Fibroblast of lung (primary cell): ENCODE results near the gene CPN1.

ENCODE experiments used
- CTCF ChIP-seq, 2 donors: IDR thresholded peaks in 1 of 2; conservative IDR thresholded peaks in 1 of 2; 1 replicate in 1 of 2; 2 replicates in 1 of 2; pipeline ENCODE4 v1.5.1; 2011 to 2012; ENCODE audit warnings: low read length in 2 of 2, control low read depth in 1 of 2, inconsistent platforms in 1 of 2, low read depth in 1 of 2, mild to moderate bottlenecking in 1 of 2
- EZH2 ChIP-seq: IDR thresholded peaks from 2 replicates; pipeline ENCODE4 v1.5.1; 2012; ENCODE audit warnings: low read length, control low read depth, mild to moderate bottlenecking; ENCODE audit errors: missing control alignments

DNA sequence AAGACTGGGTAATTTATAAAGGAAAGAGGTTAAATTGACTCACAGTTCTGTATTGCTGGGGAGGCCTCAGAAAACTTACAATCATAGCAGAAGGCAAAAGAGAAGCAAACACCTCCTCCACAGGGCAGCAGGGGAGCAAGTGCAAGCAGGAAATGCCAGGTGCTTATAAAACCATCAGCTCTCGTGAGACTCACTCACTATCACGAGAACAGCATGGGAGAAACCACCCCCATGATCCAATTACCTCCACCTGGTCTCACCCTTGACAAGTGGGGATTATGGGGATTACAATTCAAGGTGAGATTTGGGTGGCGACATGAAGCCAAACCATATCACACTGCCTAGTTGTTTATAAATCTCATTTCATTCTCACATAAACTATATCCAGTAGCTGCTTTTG is 28.0 kb upstream of the CPN1 start:
- TF ChIP-seq CTCF (conservative IDR thresholded peaks at IDR 0.05 in 1 of 2, IDR thresholded peaks at IDR 0.05 in 1 of 2; ENCODE audit: low read depth in 1 of 2, low read length in 2 of 2) (no peak), EZH2 (no peak)
